Testis (tissue), 2 donors: ENCODE measurements around the gene SELENOI.

Experiments
- POLR2A ChIP-seq: fragments of 450-650 bp; IDR thresholded peaks from one replicate; pipeline ENCODE4 v1.6.1; 2017; ENCODE audit warnings: antibody characterized with exemption, mild to moderate bottlenecking, moderate library complexity
- TF ChIP-seq, protein P1 (sequence below), 3 experiments: fragments of 450-650 bp in 2 of 3; fragments of 200-600 bp in 1 of 3; sonication (generic) in 1 of 3; IDR thresholded peaks; one replicate each; pipeline ENCODE4 v1.5.1; 2016 to 2019; ENCODE audit warnings: antibody characterized with exemption in 3 of 3, mild to moderate bottlenecking in 2 of 3, moderate library complexity in 1 of 3

DNA sequence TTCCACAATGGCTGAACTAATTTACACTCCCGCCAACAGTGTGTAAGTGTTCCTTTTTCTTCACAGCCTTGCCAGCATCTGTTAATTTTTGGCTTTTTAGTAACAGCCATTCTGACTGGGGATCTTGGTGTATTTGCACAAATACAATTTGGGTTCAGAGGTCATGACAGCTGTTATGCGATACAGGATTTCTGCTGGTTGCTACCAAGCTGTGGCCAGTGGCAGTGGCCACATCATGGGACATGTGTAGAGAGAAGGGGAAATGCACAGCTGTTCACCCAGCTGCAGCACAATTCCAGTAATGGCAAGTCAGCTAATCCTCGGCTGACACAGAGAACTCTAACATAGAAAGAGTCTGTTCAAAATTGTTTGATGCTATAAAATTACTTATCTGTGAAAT, 21.0 kb upstream of the SELENOI start:
- TF ChIP-seq, protein P1, sequence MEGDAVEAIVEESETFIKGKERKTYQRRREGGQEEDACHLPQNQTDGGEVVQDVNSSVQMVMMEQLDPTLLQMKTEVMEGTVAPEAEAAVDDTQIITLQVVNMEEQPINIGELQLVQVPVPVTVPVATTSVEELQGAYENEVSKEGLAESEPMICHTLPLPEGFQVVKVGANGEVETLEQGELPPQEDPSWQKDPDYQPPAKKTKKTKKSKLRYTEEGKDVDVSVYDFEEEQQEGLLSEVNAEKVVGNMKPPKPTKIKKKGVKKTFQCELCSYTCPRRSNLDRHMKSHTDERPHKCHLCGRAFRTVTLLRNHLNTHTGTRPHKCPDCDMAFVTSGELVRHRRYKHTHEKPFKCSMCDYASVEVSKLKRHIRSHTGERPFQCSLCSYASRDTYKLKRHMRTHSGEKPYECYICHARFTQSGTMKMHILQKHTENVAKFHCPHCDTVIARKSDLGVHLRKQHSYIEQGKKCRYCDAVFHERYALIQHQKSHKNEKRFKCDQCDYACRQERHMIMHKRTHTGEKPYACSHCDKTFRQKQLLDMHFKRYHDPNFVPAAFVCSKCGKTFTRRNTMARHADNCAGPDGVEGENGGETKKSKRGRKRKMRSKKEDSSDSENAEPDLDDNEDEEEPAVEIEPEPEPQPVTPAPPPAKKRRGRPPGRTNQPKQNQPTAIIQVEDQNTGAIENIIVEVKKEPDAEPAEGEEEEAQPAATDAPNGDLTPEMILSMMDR (IDR thresholded peaks at IDR 0.05) = no peak
- TF ChIP-seq POLR2A = no peak
